ENCODE data around the gene GUK1.

DNA sequence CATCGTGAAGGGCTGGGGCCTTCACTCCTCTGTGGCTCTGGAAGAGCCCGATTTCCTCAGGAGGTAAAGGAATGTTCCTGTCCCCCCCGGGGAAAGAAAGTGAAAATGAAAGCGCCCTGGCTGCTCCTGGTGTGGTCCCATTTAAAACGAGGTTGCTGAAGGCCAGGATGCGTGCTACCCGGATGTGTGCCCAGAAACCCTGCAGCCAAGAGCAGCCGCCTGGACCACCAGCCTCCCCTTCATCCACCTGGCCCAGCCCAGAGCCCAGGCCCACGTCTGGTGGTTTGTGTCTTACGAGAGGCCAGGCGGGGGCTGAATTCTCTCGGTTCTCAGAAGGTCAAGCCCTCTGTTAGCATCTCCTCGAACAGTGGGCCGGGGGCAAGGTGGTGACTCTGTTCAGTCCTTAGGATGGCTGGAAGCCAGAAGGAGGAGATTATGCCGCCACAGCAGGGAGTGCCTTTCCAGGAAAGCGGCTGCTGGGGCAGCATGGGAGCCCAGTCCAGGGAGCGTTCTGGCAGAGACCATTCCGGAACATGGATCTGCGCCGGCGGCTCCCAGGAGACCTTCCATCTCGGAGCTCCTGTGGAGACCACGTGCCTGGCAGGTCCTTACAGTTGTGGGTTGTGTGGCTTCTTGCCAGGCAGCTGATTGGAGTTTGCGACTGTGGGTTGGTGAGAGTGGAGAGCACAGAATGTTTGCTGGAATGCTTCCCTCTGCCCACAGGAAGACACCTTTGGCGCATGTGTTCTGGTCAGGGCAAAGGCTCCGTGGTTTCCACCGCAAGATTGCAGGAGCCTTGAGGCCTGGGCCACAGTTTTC is 1.4 kb downstream of the GUK1 start:
- TF ChIP-seq MAX (IDR thresholded peaks at IDR 0.05) (no peak), TEAD4 (IDR thresholded peaks at IDR 0.05) (no peak), REST (IDR thresholded peaks at IDR 0.05; ENCODE audit: low read depth) (no peak), TCF12 (IDR thresholded peaks at IDR 0.05; ENCODE audit: low read depth) (no peak), EP300 (IDR thresholded peaks at IDR 0.05; ENCODE audit: borderline replicate concordance) (no peak), NFIC (IDR thresholded peaks at IDR 0.05) (no peak), EGR1 (IDR thresholded peaks at IDR 0.05) (no peak), CREB1 (IDR thresholded peaks at IDR 0.05; ENCODE audit: low read depth) (no peak), CEBPB (IDR thresholded peaks at IDR 0.05) (no peak), TAF1 (IDR thresholded peaks at IDR 0.05; ENCODE audit: low read depth) (no peak), FOXM1 (IDR thresholded peaks at IDR 0.05; ENCODE audit: borderline replicate concordance, low read depth) (no peak)
